COLO829 (cell line): Measurements from ENCODE around the gene HOXD8.

ENCODE experiments used
- DNase-seq: peaks from one replicate; pipeline ENCODE4 v3.0.0; 2012; ENCODE audit warnings: low spot score

Gene HOXD8

GRCh38 chr2:176174824-176175708, 45.6 kb downstream of the HOXD8 start:
- no peak for DNase-seq

GRCh38 chr2:176175709-176176607, 46.5 kb downstream of the HOXD8 start:
- DNase-seq = no peak

- no peak for DNase-seq
Observed at GRCh38 chr2:176177580-176178037, 48.1 kb downstream of the HOXD8 start.

DNA sequence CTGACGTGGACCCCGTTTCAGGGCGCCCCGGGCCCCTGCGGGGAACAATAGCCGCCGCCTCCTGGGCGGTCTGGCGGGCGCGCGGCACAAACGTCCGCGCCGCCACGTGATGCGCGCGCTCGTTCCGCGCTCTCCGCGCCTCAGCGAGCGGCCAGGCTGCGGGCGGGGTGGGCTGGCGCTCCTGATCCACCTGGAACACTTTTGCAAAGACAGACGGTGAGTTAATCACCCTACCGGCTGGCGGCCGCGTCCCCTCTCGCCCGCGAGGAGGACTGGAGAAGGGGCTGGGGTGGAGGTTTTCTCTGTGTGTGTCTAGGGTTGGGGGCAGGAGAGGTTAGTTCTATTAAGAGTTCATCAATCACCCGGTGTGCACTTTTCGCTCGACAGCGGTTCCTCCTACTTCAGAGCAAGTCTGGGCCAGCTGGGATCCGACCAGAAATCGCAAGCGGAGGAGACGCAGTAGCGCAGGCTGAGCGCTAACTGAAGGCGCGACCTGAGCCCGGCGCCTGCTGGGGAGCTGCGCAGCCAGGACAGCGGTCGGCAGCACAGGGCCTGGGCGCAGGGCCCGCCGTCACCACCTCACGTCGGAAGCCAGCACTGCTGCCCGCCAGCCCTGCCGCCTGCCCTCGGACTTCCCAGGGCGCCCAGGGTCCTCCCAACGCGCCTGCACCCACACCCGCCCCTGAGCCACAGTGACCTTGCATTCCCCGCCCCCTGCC, 48.7 kb downstream of the HOXD8 start:
- no peak for DNase-seq

- no peak for DNase-seq
Observed at GRCh38 chr2:176178757-176179295, 49.3 kb downstream of the HOXD8 start.

DNA sequence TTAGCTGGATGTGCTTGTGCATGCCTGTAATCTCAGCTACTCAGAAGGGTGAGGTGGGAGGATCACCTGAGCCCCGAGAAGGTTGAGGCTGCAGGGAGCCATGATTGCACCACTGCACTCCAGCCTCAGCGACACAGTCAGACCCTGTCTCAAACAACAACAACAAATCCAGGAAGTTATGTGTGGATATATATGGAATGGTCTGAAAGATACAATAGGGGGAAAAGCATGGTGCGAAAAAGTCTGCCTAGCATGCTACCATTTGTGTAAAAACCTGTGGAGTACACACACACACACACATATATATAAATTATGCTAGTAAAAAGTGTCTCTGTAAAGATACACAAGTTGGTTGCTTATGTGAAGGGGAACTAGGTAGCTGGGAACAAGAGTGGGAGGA, 52.0 kb downstream of the HOXD8 start:
- no peak for DNase-seq
